GM10266 (cell line): ENCODE results near the gene HBA1.
"Not testable (repeated sequence)": the region's sequence is repeated elsewhere in the genome, so short reads cannot be mapped to it uniquely, and the experiment has no call there.

Experiments used
- DNase-seq: peaks from one replicate; pipeline ENCODE4 v3.0.0; 2012; ENCODE audit errors: extremely low spot score
- CTCF ChIP-seq: IDR thresholded peaks from 2 replicates; pipeline ENCODE4 v1.5.1; 2012; ENCODE audit warnings: mild to moderate bottlenecking, low read depth; ENCODE audit not compliant: control insufficient read depth, insufficient read depth; ENCODE audit errors: missing control alignments

HBA1 gene

DNA sequence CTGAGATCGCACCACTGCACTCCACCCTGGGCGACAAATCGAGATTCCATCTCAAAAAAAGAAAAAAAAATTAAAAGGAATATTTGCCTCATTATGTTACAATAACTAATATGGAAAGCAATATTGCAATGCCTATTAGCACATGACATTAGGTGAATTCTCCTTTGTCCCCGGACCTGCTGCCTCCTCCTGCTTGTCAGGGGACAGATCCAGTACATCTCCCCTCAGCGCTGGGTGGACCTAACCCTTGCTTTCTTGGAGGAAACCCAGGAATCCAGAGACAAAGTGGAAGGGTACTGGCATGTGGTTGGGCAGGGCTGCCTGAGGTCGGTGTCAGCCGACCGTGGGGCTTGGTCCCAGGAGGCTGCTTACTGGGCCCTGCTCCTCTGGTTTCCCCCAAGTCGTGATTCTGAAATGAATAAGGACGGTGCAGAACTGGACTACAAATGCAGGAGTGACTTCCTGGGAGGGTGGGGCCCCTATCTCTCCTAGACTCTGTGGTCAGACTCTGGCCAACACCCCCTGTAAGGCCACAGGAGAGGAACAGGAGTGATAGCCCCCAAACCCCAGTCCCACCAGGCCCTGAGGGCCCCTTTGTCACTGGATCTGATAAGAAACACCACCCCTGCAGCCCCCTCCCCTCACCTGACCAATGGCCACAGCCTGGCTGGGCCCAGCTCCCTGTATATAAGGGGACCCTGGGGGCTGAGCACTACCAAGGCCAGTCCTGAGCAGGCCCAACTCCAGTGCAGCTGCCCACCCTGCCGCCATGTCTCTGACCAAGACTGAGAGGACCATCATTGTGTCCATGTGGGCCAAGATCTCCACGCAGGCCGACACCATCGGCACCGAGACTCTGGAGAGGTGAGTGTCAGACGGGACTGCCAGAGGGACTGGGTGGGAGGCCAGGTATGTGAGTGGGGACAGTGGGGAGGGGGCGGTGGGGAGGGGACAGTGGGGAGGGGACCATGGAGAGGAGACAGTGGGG, 24.0 kb upstream of the HBA1 start, which contains the start of gene HBZ:
HBZ (plus strand) TSS at position 504 of the 988 bp plus-strand sequence; CDS start at position 770, 266 bp downstream.
- DNase-seq, result no peak
- TF ChIP-seq CTCF, result no peak

GRCh38 chr16:153129-153521, 23.4 kb upstream of the HBA1 start:
- DNase-seq, result not testable (repeated sequence)

DNA sequence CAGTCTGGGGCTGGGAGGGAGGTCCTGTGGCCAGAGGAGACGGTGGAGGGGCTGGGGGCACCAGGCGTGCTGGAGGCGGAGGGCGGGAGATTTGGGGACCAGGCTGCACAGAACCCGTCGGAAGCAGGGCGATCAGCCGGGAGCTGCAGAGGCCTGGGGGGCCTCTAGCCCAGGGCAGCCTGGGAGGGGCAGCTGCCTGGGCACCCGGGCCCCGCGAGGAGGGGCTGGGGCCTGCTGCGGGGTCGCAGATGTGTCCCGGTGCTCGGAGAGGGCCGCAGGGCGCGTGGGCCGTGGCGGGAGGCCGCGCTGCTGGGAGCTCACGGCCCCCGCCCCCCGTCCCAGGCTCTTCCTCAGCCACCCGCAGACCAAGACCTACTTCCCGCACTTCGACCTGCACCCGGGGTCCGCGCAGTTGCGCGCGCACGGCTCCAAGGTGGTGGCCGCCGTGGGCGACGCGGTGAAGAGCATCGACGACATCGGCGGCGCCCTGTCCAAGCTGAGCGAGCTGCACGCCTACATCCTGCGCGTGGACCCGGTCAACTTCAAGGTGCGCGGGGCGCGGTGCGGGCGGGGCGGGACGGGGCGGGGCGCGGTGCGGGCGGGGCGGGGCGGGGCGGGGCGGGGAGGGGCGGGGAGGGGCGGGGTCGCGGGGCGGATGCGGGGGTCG, 22.8 kb upstream of the HBA1 start:
- not testable (repeated sequence) for DNase-seq

GRCh38 chr16:154217-155030, 22.1 kb upstream of the HBA1 start:
- peak; percentile 81 for DNase-seq
- no peak for TF ChIP-seq CTCF

GRCh38 chr16:155031-155398, 21.5 kb upstream of the HBA1 start:
- DNase-seq, result no peak
- TF ChIP-seq CTCF, result no peak

- no peak for TF ChIP-seq CTCF
- DNase-seq, result no peak
Measured at GRCh38 chr16:159136-159849, 17.2 kb upstream of the HBA1 start.

DNA sequence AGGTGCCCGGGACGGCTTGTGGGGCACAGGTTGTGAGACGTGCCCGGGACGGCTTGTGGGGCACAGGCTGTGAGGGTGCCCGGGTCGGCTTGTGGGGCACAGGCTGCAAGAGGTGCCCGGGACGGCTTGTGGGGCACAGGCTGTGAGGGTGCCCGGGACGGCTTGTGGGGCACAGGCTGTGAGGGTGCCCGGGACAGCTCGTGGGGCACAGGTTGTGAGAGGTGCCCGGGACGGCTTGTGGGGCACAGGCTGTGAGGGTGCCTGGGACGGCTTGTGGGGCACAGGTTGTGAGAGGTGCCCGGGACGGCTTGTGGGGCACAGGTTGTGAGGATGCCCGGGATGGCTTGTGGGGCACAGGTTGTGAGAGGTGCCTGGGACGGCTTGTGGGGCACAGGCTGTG, 16.2 kb upstream of the HBA1 start:
- DNase-seq, result not testable (repeated sequence)

DNA sequence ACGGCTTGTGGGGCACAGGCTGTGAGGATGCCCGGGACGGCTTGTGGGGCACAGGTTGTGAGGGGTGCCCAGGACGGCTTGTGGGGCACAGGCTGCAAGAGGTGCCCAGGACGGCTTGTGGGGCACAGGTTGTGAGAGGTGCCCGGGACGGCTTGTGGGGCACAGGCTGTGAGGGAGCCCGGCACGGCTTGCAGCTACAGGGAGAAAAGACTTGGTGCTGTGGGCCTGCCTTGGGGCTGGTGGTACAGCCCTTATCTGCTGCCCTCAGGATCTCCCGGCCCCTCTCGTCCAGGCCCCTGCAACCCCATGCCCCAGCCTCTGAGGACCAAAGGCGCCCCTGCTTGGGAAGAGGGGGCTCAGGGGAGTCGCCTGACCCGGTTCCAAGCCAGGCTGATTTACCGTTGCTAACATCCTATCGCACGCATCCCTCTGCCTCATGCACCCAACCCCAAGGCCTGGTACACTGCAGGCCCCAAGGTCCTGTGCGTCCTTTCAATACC, 15.7 kb upstream of the HBA1 start:
- TF ChIP-seq CTCF, result no peak
- no peak for DNase-seq
